GM18868 (cell line): ENCODE measurements around the gene BNIP3.
"Not testable (repeated sequence)": the region's sequence is repeated elsewhere in the genome, so short reads cannot be mapped to it uniquely, and the experiment has no call there.

Source experiments
- ATAC-seq: cut with Tn5 transposase; IDR thresholded peaks from one replicate; pipeline ENCODE4 v1.9.1; 2021; ENCODE audit warnings: mild to moderate bottlenecking, moderate library complexity; ENCODE audit not compliant: unreplicated experiment

Gene BNIP3

DNA sequence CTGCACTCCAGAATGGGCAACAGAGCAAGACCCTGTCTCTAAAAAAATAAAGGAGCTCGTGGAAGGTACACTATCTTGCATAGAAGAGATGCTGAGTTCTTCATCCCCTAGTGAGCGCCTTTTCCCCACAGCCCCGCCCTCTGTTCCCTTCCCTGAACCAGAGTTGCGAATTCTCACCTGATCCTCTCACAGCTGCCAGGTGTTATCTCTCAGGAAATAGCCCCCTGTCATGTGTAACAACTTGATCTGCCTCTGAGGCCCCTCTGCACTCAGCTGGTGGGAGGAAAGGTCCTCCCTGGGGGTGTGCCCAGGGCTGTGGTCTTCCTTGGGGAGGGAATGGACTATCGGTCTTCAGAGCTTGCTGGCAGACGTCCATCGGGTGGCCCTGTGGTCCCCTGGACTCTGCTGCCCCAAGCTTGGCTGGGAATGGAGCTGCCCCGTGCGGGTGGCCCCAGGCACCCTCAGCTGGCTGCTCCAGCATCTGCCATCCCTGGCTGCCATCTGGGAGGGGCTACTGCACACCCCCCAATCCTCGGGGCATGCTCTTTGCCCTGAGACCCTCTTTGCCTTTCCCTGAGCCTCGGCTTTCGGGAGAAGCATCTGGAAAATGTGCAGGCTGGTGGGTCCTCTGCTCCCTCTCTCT lies 21.7 kb upstream of the BNIP3 start:
- ATAC-seq: no peak

DNA sequence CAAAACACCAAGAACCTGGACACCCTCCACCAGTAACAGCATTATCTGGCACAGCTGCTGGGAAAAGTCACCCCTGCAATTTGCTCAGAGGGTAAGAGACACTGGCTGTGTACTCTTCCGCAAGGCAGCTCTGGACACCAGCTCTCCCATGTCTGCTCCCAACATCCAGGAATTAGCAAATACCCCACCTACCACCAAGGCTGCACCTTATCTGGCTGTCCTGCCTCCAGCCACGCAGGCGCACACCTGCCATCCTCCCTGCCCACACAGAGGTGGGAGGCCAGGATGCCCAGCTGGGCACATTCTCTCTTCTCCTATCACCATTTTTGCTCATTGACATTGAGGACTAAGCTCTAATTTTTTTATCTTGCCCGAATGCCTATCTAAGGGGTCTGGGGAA lies 20.3 kb upstream of the BNIP3 start:
- ATAC-seq: no peak

DNA sequence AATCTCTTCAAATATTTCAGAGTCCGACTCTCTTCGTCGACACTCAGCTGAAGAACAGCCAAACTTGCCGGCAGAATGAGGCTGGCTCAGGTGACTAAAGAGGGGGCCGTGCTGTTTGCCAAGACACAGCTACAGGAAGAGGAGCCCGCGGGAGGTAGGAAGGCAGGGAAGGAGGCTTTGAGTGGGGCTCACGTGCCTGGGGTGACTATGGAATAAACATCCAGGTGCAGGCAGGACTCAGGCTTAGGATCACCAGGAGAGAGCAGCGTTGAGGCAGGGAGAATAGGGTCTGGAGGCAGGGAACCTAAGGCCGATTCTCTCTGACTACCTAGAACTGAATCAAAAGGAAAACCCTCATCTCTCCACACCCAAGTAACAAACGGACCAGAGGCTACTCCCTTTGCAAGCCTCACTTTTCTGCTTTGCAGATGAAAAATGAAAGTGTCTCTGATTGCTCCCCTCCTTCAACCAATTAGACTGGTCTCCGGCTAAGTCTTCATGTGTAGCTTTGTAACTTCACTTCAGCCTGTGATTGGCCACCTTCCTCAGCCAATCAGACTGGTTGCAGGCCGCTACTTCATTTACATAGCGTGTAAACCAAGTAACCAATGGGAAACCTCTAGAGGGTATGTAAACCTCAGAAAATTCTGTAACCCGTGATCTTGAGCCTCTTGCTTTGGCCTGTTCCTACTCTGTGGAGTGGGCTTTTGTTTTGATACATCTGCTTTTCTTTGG lies 19.7 kb upstream of the BNIP3 start:
- ATAC-seq: no peak

DNA sequence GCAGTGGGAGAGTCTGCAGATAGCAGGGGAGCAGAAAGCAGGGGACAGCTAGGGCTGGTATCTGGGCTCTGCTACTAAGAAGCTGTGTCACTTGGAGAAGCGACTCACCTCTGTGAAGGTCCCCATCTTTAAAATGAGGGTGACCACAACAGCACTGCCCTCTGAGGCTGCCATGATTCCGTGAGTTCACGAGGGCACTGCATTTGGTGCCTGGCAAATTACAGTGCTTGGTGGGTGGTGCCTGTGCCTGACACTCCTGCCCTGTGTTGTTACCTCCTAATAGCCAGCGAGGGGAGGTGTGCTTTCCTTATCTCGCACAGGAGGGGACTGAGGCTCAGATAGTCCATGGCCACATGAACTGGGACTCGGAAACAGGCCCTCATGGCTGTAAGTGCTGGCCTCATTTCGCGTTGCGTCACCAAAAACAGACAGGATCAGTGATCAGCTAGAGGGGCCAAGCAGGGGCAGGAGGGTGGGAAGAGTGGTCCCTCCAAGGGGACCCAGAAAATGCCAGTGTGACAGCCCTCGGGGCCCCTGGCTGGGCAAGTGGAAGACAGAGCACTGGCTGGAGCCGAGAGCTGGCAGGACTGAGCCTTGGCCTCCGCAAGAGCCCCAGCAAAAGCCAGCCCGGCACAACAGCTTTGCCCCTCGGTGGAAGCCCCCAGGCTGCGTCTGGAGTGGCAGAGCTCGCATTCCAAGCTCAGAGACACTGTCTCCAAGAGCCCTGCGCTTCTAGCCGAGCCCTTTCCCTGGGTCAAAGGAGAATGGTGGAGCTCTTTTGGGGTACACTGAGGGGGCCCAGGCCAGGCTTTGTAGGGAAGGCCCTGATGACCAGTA lies 17.3 kb upstream of the BNIP3 start:
- no peak for ATAC-seq

DNA sequence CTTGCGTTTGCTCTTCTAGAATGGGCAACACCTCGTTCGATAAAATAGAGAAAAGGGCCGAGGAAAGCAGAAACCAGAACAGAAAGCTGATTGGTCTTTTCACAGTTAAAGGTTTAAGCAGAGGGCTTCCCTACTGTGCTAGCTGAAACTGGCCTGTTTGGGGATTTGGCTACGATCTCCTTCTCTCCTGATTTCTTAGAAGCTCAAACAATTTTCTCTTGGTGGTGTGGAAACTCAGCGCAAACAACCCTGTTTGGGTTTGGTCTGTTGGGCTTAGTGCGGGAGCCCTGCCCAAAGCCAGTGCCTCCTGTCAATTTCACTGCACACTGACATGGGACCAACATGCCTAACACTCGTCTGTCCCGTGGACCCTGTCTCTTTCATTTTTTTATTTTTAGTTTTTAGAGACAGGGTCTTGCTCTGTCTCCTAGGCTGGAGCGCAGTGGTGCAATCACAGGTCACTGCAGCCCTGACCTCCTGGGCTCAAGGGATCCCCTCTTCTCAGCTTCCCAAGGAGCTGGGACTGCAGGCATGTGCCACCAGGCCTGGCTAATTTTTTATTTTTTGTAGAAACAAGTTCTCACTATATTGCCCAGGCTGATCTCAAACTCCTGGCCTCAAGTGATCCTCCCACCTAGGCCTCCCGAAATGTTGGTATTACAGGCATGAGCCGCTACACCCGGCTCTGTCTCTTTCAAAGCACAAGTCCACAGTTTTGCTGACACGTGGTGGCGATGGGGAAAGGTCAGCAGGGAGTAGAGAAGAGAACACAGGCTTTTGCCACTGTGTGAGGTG lies 16.5 kb upstream of the BNIP3 start:
- no peak for ATAC-seq

DNA sequence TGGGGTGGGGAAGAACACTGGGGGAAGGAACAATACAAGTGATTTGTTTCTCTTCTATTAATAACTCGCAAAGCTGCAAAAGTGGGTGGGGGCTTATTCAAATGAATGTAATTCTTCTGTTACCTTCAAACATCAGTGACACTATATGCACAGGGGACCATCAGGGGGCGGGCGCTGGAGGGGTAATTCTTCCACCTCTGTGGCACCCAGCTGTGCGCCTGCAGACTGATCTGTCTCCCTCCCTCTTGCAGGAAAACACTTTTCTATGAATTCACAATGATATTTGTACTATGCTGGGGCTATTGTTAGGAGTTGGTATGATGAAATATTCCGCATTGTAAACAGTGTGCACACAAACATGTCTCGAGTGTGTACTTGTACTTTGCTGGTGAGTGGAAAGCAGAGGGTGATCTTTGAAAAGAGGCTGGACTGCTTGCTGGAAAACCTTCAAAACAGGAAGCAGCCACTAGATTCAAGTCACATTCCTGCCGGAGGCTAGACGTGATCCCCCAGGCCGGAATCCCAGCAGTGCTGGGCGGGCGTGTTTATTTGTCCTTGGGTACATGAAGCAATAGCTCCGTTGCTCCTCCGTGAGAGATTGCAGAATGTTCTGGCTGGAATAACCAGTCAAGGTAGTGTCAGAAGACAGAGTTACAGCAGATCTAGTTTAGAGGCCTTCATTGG lies 15.8 kb upstream of the BNIP3 start:
- ATAC-seq: no peak

DNA sequence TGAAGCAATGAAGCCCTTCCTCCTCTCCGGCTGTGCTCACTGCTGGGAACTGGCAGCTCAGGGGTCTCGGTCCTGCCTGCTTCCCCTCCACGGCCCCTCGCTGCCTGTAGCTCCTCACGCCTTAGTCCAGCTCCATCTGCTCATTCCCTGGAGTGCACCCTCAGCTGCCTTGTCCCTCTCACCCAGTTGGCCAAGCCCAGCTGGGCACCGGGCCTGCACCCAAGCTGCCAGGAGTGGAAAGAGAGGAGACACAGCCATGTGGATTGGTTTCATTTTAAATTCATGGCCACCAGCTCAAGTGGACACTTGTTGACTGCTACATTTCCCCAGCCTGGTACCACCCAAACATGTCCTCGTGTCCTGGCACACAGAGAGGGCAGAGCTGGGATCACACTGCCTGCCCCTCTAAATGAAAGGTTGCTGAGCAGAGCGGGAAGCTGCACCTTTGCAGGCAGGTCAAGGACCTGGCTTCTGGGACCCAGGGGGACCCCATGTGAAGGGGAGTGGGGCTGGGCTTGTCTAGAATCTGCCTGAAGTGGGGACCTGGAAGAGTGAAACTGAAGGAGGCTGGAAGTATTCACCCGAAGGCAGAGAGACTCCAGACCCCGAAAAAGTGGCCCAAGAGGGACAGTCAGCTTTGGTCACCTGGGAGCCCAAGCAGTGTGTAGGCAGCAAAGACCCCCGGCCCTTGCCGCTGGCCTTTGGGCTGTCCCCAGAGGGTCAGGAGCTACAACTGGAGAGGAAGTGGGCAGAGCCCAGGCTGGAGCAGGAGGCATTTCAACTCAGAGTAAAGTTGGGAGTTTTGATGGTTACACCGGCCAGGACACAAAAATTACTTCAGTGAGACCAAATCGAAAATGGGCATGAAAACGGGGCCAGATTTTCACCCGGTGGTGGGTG lies 15.0 kb upstream of the BNIP3 start:
- ATAC-seq: no peak

DNA sequence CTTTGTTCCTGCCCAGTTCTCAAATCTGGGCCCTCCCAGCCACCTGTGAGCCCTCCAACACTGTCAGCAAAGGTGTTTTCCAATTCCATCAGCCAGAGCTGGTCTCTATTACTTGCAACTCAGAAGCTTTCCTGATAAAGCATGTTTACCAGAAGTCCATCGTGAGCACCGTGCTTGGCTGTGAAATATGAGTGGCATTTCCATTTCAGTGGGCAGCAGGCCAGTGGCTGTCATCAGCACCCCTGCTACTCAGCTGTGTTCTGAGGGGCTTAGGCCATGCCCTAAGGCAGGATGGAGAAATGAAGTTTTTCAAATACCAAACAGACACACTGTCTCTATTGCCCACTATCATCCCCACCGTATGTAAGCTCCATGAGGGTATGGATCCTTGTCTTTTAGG lies 12.7 kb upstream of the BNIP3 start:
- ATAC-seq: no peak

DNA sequence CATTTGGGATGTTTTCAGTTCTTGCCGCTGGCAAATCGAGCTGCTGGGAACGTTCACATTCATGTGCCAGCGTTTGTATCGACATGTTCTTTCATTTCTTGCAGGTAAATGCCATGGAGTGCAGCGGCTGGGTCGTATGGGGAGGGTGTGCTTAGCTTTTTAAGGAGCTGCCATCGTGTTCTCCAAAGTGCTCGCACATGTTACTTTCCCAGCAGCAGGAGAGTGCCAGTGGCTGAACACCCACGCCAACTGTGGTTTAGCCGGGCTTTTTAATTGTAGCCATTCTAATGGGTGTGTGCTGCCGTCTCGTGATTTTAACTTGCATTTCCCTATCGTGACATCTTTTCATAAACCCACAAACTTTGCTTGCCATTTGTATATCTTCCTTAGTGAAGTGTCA lies 11.6 kb upstream of the BNIP3 start:
- ATAC-seq: no peak

DNA sequence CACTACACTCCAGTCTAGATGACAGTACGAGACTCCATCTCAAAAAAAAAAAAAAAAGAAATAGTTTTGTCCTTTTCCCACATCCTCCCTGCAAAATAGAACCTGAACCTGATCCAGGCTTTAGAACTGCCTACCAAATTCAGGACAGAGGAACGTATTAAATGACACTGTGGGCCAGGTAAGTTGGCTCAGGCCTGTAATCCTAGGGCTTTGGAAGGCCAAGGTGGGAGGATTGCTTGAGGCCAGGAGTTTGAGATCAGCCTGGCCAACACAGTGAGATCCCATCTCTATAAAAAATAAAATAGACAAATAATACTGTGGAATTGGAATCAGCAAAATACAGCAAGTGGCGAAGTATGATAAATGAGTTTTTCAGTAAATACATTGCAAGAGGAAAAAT lies 10.0 kb upstream of the BNIP3 start:
- no peak for ATAC-seq

DNA sequence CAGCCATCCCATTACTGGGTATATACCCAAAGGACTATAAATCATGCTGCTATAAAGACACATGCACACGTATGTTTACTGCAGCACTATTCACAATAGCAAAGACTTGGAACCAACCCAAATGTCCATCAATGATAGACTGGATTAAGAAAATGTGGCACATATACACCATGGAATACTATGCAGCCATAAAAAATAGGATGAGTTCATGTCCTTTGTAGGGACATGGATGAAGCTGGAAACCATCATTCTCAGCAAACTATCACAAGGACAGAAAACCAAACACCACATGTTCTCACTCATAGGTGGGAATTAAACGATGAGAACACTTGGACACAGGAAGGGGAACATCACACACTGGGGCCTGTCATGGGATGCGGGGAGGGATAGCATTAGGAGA lies 6.1 kb upstream of the BNIP3 start:
- ATAC-seq: not testable (repeated sequence)

DNA sequence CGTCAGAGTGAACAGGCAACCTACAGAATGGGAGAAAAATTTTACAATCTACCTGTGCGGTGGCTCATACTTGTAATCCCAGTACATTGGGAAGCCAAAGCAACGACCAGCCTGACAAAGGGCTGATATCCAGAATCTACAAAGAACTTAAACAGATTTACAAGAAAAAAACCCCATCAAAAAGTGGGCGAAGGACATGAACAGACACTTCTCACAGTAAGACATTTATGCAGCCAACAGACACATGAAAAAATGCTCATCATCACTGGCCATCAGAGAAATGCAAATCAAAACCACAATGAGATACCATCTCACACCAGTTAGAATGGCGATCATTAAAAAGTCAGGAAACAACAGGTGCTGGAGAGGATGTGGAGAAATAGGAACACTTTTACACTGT lies 5.6 kb upstream of the BNIP3 start:
- not testable (repeated sequence) for ATAC-seq

DNA sequence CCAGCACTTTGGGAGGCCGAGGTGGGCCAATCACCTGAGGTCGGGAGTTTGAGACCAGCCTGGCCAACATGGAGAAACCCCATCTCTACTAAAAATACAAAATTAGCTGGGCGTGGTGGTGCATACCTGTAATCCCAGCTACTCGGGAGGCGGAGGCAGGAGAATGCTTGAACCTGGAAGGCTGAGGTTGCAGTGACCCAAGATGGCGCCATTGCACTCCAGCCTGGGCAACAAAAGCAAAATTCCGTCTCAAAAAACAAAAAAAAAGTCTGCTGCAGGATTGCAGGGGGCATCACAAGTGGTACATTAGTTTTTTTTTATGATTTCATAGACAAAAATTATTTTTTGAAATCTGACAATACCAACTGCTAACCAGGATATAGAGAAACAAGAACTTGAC lies 5.1 kb upstream of the BNIP3 start:
- not testable (repeated sequence) for ATAC-seq

DNA sequence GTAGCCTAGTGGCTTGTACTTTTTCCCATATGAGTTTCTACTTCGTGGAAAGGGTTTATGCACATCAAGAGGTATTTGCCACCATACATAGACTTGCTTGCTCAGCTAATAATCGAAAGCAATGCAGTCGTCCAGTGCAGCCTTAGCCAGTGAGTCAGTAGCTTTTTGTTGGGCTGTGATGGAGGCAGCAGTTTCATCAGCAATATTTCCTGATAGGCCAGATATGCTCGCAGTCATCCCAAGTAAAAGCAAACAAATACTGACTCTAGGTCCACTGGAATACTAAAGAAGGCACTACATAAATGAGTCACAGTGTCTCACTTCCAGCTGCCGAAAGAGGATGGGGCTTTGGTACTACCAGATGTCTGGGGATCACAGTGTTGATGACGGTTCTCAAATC lies 2.1 kb upstream of the BNIP3 start:
- ATAC-seq: no peak

DNA sequence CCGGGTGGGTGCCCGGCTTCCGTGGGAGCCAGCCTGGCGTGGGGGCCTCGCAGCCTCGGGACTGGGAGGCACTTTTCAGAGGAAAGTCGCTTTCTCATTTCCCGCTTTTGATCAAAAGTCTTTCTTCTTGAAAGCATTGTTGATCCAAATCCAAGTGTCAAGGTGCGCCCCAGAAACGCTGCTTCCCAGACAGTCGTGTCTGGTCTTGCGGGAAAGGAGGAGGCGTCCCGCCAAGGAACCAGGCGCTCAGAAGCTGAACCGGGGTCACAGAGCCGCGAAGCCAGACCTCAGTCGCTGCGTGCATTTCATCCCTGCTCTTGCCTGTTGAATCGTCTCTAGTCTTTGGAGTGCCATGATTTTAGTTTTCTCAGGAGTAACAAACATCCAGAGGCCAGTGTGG lies 1.1 kb upstream of the BNIP3 start:
- no peak for ATAC-seq

DNA sequence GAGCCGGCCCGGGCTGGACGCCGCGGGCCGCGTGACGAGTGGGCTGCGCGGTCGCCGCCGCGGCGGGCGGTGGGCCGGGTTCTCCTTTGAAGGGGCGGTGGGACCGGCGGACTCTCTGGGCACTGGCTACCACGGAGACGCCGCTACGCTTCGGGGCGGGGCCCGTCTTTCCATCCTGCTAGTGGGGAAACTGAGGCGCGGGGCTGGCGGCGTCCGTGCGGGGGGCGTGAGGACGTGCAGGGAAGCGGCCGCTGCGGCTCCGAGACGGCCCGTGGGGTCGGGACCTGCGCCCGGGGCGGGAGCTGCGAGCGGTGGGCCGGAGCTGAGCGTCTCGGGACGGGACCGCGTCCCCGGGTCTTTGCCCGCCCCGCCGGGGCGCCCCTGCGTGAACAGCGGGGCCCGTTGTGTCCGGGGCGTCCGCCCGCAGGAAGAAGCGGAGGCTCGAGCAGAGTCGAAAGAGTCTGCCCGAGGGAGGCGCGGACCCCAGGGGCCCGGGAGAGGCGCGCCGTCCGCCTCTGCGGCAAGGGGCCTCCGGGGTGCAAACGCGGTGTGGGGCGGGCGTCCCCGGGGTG lies 548 bp upstream of the BNIP3 start:
- peak; percentile 17 for ATAC-seq

DNA sequence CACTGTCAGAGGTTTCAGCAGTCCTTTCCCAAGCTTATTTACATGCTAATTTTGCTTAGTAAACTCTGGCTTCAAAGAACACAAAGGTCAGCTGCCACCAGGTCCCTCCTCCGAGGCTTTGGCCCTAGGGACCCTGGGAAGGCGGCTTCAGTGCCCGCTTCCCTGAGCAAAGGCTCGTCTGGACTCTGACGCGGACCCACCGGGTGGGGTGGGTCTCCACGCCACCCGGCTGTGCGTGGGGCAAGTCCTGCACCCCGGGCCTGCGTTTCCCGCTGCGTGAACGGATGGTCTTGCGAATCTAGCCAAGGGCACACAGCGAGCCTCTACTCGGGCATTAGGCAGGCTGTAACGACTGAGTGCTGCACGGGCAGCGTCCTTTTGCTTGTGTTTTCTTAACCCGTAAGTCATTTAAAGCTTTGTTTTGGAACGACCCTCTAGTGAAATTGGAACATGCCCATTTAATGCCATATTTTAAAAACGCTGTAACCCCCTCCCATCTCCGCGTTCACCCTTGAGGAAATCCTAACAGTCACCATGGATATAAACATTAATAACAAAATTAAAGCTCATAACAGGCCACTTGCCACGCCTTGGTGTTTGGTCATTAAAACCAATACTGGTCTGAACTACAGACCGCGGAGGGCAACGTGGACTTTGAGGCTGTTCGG lies 828 bp downstream of the BNIP3 start:
- no peak for ATAC-seq

DNA sequence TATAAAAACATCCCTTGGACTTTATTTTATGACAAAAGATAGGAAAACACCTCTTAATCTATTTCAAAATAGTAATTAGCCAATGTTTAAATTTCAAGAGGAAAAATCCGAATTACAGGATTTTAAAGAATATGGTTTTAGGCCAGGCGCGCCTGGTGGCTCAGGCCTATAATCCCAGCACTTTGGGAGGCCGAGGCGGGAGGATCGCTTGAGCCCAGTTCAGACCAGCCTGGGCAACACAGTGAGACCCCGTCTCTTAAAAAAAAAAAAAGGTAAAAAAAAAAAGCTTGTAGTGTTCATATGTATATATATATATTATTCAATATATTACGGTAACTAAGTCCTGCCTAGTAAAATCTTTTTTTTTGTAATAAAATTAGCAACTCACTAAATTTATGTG lies 1.4 kb downstream of the BNIP3 start:
- no peak for ATAC-seq

DNA sequence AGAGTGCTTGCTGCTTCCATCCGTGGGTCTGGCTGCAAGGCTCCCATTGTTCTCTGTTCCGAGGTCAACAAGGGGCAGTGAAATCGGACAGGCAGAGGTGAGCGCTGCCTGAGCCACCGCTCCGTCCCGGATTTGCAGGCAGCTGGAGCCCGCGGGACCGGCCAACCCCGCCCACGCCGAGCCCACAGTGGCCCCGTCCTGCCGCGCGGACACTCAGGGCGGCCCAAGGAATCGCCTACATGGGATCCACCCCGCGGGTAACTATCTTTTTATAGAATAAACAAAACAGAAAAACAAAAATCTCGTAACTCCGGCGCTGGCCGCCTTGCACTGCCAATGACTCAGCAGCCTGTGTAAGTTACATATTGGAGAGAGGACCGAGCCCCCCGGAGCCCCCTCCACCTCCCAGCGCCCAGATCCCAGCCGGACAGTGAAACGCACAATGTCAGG lies 1.9 kb downstream of the BNIP3 start:
- no peak for ATAC-seq
